ENCODE results near the gene TTC34.

TTC34 gene

DNA sequence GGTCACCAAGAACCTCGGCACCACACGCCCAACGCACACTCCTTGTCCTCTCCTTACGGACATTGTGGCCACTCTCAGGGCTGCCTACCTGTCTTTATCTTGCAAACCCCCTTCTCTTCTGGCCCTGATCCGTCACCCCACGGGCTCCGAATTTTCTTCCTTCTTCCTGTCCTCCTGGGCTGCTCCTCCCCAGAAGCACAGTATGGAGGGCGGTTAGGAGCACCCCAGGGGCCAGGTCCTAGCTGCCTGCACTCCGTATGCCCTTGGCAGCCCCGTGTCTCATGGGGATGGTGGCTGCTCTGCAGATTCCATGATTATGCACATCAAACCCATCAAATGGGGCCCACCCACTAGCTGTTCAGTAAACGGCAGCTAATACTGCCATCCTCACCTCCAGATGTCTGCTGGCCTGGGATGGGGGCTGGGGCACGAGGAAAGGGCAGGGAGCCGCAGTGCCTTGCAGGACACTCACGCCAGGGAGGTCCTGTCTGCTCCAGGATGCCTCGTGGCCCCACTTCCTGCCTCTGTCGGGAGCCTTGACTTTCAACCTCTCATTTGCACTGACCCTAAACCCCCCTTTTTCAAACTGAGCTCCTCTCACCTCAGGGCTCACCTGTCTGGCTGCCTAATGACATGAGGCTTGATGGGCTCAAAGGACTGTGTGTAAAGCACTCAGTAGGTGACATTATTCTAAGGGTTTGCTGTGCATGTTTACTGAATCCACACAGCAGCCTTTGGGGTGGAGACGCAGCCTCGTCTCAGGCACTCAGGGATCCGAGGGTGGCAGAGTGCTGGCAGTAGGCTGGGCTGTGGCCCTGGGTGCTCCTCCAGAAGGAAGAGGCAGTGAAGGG lies 4.4 kb downstream of the TTC34 start:
- Histone ChIP-seq H3K9me3 (ENCODE audit: insufficient read depth, low read depth, low read length) (peaks cover 32% of the 10 kb centered on the region; the same call in 1 of the 2 replicates), H3K27me3 (ENCODE audit: insufficient read depth, low read length, poor library complexity, severe bottlenecking) (no peaks in the 10 kb centered on the region), H3K4me2 (ENCODE audit: low read depth, low read length, poor library complexity, severe bottlenecking) (no peak overlapping the region), H3K4me1 (ENCODE audit: insufficient read depth, low read length, poor library complexity, severe bottlenecking) (no peaks in the 10 kb centered on the region), H3K9me2 (replicated peaks; ENCODE audit: low read depth, low read length) (no peaks in the 10 kb centered on the region), H3K9ac (ENCODE audit: low read depth, low read length, poor library complexity, severe bottlenecking) (no peak overlapping the region), H3K4me3 (ENCODE audit: low read length, poor library complexity, severe bottlenecking) (no peak overlapping the region), H2AFZ (ENCODE audit: low read length) (no peak overlapping the region), H3F3A (ENCODE audit: low read depth) (no peaks in the 10 kb centered on the region), H3K79me2 (ENCODE audit: insufficient read depth, low read length) (no peaks in the 10 kb centered on the region), H4K20me1 (ENCODE audit: insufficient read depth, low read length, poor library complexity, severe bottlenecking) (no peaks in the 10 kb centered on the region), H3K36me3 (ENCODE audit: insufficient read depth, low read length) (no peaks in the 10 kb centered on the region)
- TF ChIP-seq CTCF (conservative IDR thresholded peaks at IDR 0.05; ENCODE audit: low read length) (no peak), EZH2phosphoT487 (IDR thresholded peaks at IDR 0.05; ENCODE audit: borderline replicate concordance) (no peak)

GRCh38 chr1:2795926-2796325 lies 5.6 kb downstream of the TTC34 start:
- no peaks in the 10 kb centered on the region for H3K27me3 ChIP-seq (ENCODE audit: insufficient read depth, low read length, poor library complexity, severe bottlenecking)
- H4K20me1 ChIP-seq (ENCODE audit: insufficient read depth, low read length, poor library complexity, severe bottlenecking), result no peaks in the 10 kb centered on the region
- no peak overlapping the region for H3K9ac ChIP-seq (ENCODE audit: low read depth, low read length, poor library complexity, severe bottlenecking)
- no peaks in the 10 kb centered on the region for H3K4me1 ChIP-seq (ENCODE audit: insufficient read depth, low read length, poor library complexity, severe bottlenecking)
- no peak overlapping the region for H2AFZ ChIP-seq (ENCODE audit: low read length)
- no peak for TF ChIP-seq CTCF (conservative IDR thresholded peaks at IDR 0.05; ENCODE audit: low read length)
- no peak for TF ChIP-seq EZH2phosphoT487 (IDR thresholded peaks at IDR 0.05; ENCODE audit: borderline replicate concordance)
- no peak overlapping the region for H3K4me2 ChIP-seq (ENCODE audit: low read depth, low read length, poor library complexity, severe bottlenecking)
- H3K79me2 ChIP-seq (ENCODE audit: insufficient read depth, low read length), result no peaks in the 10 kb centered on the region
- no peaks in the 10 kb centered on the region for H3F3A ChIP-seq (ENCODE audit: low read depth)
- H3K9me3 ChIP-seq (ENCODE audit: insufficient read depth, low read depth, low read length), result peaks cover 33% of the 10 kb centered on the region; the same call in 1 of the 2 replicates
- H3K4me3 ChIP-seq (ENCODE audit: low read length, poor library complexity, severe bottlenecking), result no peak overlapping the region
- H3K9me2 ChIP-seq (replicated peaks; ENCODE audit: low read depth, low read length), result no peaks in the 10 kb centered on the region
- no peaks in the 10 kb centered on the region for H3K36me3 ChIP-seq (ENCODE audit: insufficient read depth, low read length)

DNA sequence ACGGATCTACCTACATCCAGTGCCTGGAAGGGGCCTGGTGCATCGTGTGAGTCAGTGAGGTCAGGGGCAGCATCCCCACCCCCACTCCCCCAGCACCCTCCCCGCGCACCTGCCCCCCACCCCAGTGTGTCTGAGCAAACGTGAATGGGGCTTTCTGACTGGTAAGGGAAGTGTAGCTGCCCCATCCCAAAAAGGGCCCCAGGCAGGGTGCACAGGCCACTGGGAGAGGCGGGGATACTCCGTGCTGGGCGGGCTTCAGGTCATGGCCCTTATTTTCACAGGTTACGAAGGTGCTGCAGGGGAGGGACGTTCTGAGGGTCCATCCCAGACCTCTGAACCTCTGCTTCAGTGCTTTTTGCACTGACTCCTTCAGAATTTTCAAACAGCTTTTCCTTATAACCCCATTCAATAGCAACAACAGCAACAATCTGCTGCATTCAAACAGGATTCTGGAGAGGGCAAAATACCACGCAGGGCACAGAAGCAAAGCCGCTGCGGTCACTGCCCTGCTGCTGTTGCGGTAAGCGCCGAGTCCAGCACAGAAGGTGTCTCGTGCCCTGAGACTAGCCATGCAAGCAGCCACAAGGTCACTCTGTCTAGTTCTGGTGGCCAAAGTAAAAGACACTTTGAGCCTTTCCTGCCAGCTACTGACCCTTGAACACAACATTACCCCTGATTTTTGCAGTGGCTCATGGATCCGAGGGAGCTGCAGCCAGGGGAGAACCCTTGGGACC lies 10.3 kb downstream of the TTC34 start:
- Histone ChIP-seq H3K27me3 (ENCODE audit: insufficient read depth, low read length, poor library complexity, severe bottlenecking) (no peaks in the 10 kb centered on the region), H3K36me3 (ENCODE audit: insufficient read depth, low read length) (no peaks in the 10 kb centered on the region), H3F3A (ENCODE audit: low read depth) (no peaks in the 10 kb centered on the region), H3K9me2 (replicated peaks; ENCODE audit: low read depth, low read length) (no peaks in the 10 kb centered on the region), H3K79me2 (ENCODE audit: insufficient read depth, low read length) (no peaks in the 10 kb centered on the region), H3K4me1 (ENCODE audit: insufficient read depth, low read length, poor library complexity, severe bottlenecking) (no peaks in the 10 kb centered on the region), H3K4me2 (ENCODE audit: low read depth, low read length, poor library complexity, severe bottlenecking) (no peak overlapping the region), H4K20me1 (ENCODE audit: insufficient read depth, low read length, poor library complexity, severe bottlenecking) (no peaks in the 10 kb centered on the region), H3K9me3 (ENCODE audit: insufficient read depth, low read depth, low read length) (peaks cover 33% of the 10 kb centered on the region; the same call in 1 of the 2 replicates), H2AFZ (ENCODE audit: low read length) (no peak overlapping the region), H3K4me3 (ENCODE audit: low read length, poor library complexity, severe bottlenecking) (no peak overlapping the region), H3K9ac (ENCODE audit: low read depth, low read length, poor library complexity, severe bottlenecking) (no peak overlapping the region)
- TF ChIP-seq EZH2phosphoT487 (IDR thresholded peaks at IDR 0.05; ENCODE audit: borderline replicate concordance), result no peak
- TF ChIP-seq CTCF (conservative IDR thresholded peaks at IDR 0.05; ENCODE audit: low read length), result no peak

Data from Loucy (cell line).